Stimulated activated CD4-positive, alpha-beta T cell treated with anti-CD3 and anti-CD28 coated beads, TNF-alpha, amount 100 ng/mL, for 48 hours (primary cell): Measurements from ENCODE around the gene GALNT2.

Experiments used
- DNase-seq, 3 donors: peaks; one replicate each; pipeline ENCODE4 v3.0.0-alpha.2; 2020; ENCODE audit warnings: low read depth in 3 of 3

Gene GALNT2

GRCh38 chr1:230090194-230090711 lies 23.2 kb downstream of the GALNT2 start:
- no peak for DNase-seq

GRCh38 chr1:230091473-230092231 lies 24.6 kb downstream of the GALNT2 start:
- DNase-seq: no peak

GRCh38 chr1:230094746-230095145 lies 27.7 kb downstream of the GALNT2 start:
- no peak for DNase-seq

GRCh38 chr1:230095938-230096337 lies 28.9 kb downstream of the GALNT2 start:
- no peak for DNase-seq

GRCh38 chr1:230097370-230097769 lies 30.3 kb downstream of the GALNT2 start:
- DNase-seq: no peak

- DNase-seq: no peak
These were observed 31.7 kb downstream of the GALNT2 start for GRCh38 chr1:230098723-230099122.

- DNase-seq: no peak
These were observed 32.4 kb downstream of the GALNT2 start for GRCh38 chr1:230099465-230099864.

- no peak for DNase-seq
These were observed 33.9 kb downstream of the GALNT2 start for GRCh38 chr1:230100932-230101331.

- DNase-seq: no peak
These were observed 34.5 kb downstream of the GALNT2 start for GRCh38 chr1:230101556-230101955.

- DNase-seq: no peak
These were observed 35.0 kb downstream of the GALNT2 start for GRCh38 chr1:230102046-230102445.

- DNase-seq: no peak
These were observed 35.4 kb downstream of the GALNT2 start for GRCh38 chr1:230102472-230102871.

GRCh38 chr1:230103306-230104173 lies 36.5 kb downstream of the GALNT2 start:
- no peak for DNase-seq

- DNase-seq: peak; percentile 73 to 90 (median 82)
These were observed 37.6 kb downstream of the GALNT2 start for GRCh38 chr1:230104395-230105244.

GRCh38 chr1:230105245-230105753 lies 38.3 kb downstream of the GALNT2 start:
- no peak for DNase-seq

- no peak for DNase-seq
These were observed 39.0 kb downstream of the GALNT2 start for GRCh38 chr1:230105754-230106625.

- DNase-seq: no peak
These were observed 40.9 kb downstream of the GALNT2 start for GRCh38 chr1:230107941-230108340.

GRCh38 chr1:230108580-230108979 lies 41.5 kb downstream of the GALNT2 start:
- no peak for DNase-seq

- no peak for DNase-seq
These were observed 42.0 kb downstream of the GALNT2 start for GRCh38 chr1:230109066-230109465.

- DNase-seq: peak; percentile 64 to 87 (median 72)
These were observed 43.0 kb downstream of the GALNT2 start for GRCh38 chr1:230109895-230110667.

- DNase-seq: no peak
These were observed 43.9 kb downstream of the GALNT2 start for GRCh38 chr1:230110971-230111370.
